ENCODE results near the gene AATF.

DNA sequence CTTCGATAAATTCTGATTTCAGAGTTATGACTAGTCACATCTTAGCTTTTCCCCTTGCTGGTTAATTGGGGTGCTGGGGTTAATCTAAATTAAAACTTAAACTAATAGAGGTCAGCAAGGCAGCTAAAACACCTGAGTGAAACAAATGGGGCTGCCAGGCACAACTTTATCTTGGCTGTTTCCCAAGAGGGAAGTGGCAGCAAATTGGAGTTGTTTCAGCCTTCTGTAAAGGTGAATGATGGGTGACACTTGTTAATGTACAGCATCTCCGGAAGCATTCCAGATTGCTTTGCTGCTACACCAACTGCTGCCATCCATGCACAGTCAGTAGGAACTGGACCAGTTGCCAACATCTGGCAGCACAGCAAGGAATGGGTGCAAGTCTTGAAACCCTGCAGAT lies 43.9 kb downstream of the AATF start:
- TF ChIP-seq, protein P1, sequence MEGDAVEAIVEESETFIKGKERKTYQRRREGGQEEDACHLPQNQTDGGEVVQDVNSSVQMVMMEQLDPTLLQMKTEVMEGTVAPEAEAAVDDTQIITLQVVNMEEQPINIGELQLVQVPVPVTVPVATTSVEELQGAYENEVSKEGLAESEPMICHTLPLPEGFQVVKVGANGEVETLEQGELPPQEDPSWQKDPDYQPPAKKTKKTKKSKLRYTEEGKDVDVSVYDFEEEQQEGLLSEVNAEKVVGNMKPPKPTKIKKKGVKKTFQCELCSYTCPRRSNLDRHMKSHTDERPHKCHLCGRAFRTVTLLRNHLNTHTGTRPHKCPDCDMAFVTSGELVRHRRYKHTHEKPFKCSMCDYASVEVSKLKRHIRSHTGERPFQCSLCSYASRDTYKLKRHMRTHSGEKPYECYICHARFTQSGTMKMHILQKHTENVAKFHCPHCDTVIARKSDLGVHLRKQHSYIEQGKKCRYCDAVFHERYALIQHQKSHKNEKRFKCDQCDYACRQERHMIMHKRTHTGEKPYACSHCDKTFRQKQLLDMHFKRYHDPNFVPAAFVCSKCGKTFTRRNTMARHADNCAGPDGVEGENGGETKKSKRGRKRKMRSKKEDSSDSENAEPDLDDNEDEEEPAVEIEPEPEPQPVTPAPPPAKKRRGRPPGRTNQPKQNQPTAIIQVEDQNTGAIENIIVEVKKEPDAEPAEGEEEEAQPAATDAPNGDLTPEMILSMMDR (IDR thresholded peaks at IDR 0.05), result no peak
- no peak for TF ChIP-seq POLR2AphosphoS5 (IDR thresholded peaks at IDR 0.05)

Measured in breast epithelium (tissue), 3 donors.